Left colon (tissue), 2 donors: Measurements from ENCODE around the gene KLHL22. TPM values are rescaled to one million over a fixed set of nuclear protein-coding genes. Genes with fewer than 3 reads are reported as not detected.

Source experiments
- ATAC-seq: fragments of 200-7000 bp; cut with Tn5 transposase; one replicate; pipeline ENCODE4 v1.9.1; 2020; ENCODE audit warnings: mild to moderate bottlenecking, moderate library complexity
- DNase-seq, 2 donors: peaks; one replicate each; pipeline ENCODE4 v3.0.0-alpha.2; 2020
- intact Hi-C, 2 donors: fragments of 100-400 bp; cut with DNase I in 1 of 2; cut with micrococcal nuclease in 1 of 2; formaldehyde crosslinking; loops; one replicate each; pipeline versions ENCODE4 v1.11.2 to v1.14.0; 2022; cut with DNase I, micrococcal nuclease
- total RNA-seq, 2 donors: library from RNA; stranded (reverse); fragmentation: NEBNext Ultra II Directional; extraction: Animal tissue kit (Norgen Biotek cat#: 25700); gene quantifications; one replicate each; pipeline ENCODE4 v1.2.1, GENCODE V29; 2021
- donor health status: DM: no; HTN: no; CAD: no.
- donor health status: DM: yes; HTN: yes; CAD: no.

The KLHL22 gene
- total RNA-seq, 2 donors from 2014 or later = 12.3 to 14.2 TPM

- DNase-seq = no peak
- intact Hi-C loops = no loop called here
- no peak for ATAC-seq
These were observed 56.1 kb downstream of the KLHL22 start for GRCh38 chr22:20439556-20439927.

GRCh38 chr22:20438678-20439492 lies 56.7 kb downstream of the KLHL22 start:
- peak; percentile 25 for ATAC-seq
- intact Hi-C loops = no loop called here
- DNase-seq = no peak

GRCh38 chr22:20438427-20438677 lies 57.2 kb downstream of the KLHL22 start:
- DNase-seq = no peak
- no peak for ATAC-seq
- intact Hi-C loops = no loop called here

- peak in 1 of 2 donors; percentile 36 for DNase-seq
- ATAC-seq = peak; percentile 24
- intact Hi-C loops = no loop called here
These were observed 57.8 kb downstream of the KLHL22 start, which contains the start of gene SCARF2 for GRCh38 chr22:20437613-20438426. Gene SCARF2, minus strand, starts transcription at chr22:20437825. Its CDS starts 71 bp downstream, at chr22:20437754.

- intact Hi-C loops = no loop called here
- DNase-seq = no peak
- ATAC-seq = peak; percentile 8
These were observed 58.6 kb downstream of the KLHL22 start for GRCh38 chr22:20436768-20437612.

- no peak for DNase-seq
- intact Hi-C loops = no loop called here
- ATAC-seq = peak; percentile 15
These were observed 59.3 kb downstream of the KLHL22 start for GRCh38 chr22:20436307-20436767.

GRCh38 chr22:20435436-20436306 lies 59.9 kb downstream of the KLHL22 start:
- no peak for ATAC-seq
- intact Hi-C loops = no loop called here

GRCh38 chr22:20434773-20435172 lies 60.8 kb downstream of the KLHL22 start:
- intact Hi-C loops = no loop called here
- no peak for ATAC-seq
- DNase-seq = no peak

More at GRCh38 chr22:20435436-20436306, 59.9 kb downstream of the KLHL22 start:
- DNase-seq = no peak

GRCh38 chr22:20434264-20434751 lies 61.3 kb downstream of the KLHL22 start:
- DNase-seq (no peak), ATAC-seq (no peak)
- intact Hi-C loops = no loop called here

GRCh38 chr22:20433686-20434241 lies 61.8 kb downstream of the KLHL22 start:
- ATAC-seq (no peak), DNase-seq (no peak)
- intact Hi-C loops = no loop called here

- ATAC-seq = no peak
- intact Hi-C loops = no loop called here
- DNase-seq = no peak
These were observed 62.4 kb downstream of the KLHL22 start for GRCh38 chr22:20433191-20433590.

- DNase-seq (no peak), ATAC-seq (no peak)
- intact Hi-C loops = no loop called here
These were observed 63.3 kb downstream of the KLHL22 start for GRCh38 chr22:20432244-20432686.

GRCh38 chr22:20431511-20432192 lies 63.9 kb downstream of the KLHL22 start:
- ATAC-seq (no peak), DNase-seq (no peak)
- intact Hi-C loops = no loop called here

GRCh38 chr22:20430720-20431510 lies 64.7 kb downstream of the KLHL22 start:
- intact Hi-C loops = no loop called here
- DNase-seq (peak; percentile 40 to 69), ATAC-seq (peak; percentile 77)

- ATAC-seq = peak; percentile 9
- DNase-seq = no peak
- intact Hi-C loops = no loop called here
These were observed 65.4 kb downstream of the KLHL22 start for GRCh38 chr22:20430101-20430719.
